ENCODE data around the gene PTPRM. TPM values are rescaled to one million over a fixed set of nuclear protein-coding genes. Genes with fewer than 3 reads are reported as not detected.

The PTPRM gene
- total RNA-seq, 4 donors from 2014 or later: 22.5 to 92.5 (median 39.2) TPM

DNA sequence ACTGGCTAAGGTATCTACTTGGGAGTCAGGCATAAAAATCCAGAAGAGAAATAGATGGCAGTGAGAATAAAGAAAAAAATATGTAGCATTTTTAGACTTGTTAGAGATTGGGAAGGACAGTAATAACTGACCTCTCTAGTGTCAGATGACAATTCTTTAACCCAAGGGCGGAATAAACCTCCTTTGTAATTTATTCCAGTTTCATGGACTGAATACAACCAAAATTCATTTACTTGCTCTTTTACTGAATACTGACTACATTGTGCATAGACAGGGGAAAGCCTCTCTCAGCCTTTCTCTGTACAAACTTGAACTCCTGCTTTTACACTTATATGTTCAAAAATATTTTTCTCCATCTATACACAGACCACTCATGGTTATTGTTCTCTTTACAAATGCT, 566.8 kb downstream of the PTPRM start:
- no peak overlapping the region for H3K27ac ChIP-seq
- WGBS, 2 donors (ENCODE audit: low coverage in 1 of 2): 78 to 88% methylated on average over 1 of the region's 1 CpG
- in situ Hi-C loops (cut with MboI; ENCODE audit: low pct_ligation_motif_present in 1 of 4, low pct_unique_long_range_greater_than_20kb in 1 of 4, low sequenced_read_pairs in 3 of 4) (no loop called here), intact Hi-C loops (cut with DNase I; ENCODE audit: low total_unique reads) (loop anchor here (1.0 kb wide), 1 partner anchor 22 kb away; no protein-coding TSS in a partner anchor)
- H3K27me3 ChIP-seq: no peaks in the 10 kb centered on the region
- H3K4me3 ChIP-seq: no peak overlapping the region
- no peaks in the 10 kb centered on the region for H3K36me3 ChIP-seq
- TF ChIP-seq EP300 (IDR thresholded peaks at IDR 0.05; ENCODE audit: low read depth): no peak
- TF ChIP-seq, protein P1, sequence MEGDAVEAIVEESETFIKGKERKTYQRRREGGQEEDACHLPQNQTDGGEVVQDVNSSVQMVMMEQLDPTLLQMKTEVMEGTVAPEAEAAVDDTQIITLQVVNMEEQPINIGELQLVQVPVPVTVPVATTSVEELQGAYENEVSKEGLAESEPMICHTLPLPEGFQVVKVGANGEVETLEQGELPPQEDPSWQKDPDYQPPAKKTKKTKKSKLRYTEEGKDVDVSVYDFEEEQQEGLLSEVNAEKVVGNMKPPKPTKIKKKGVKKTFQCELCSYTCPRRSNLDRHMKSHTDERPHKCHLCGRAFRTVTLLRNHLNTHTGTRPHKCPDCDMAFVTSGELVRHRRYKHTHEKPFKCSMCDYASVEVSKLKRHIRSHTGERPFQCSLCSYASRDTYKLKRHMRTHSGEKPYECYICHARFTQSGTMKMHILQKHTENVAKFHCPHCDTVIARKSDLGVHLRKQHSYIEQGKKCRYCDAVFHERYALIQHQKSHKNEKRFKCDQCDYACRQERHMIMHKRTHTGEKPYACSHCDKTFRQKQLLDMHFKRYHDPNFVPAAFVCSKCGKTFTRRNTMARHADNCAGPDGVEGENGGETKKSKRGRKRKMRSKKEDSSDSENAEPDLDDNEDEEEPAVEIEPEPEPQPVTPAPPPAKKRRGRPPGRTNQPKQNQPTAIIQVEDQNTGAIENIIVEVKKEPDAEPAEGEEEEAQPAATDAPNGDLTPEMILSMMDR (IDR thresholded peaks at IDR 0.05): no peak
- no peak for TF ChIP-seq POLR2AphosphoS5 (IDR thresholded peaks at IDR 0.05)
- no peaks in the 10 kb centered on the region for H3K9me3 ChIP-seq
- DNase-seq: no peak
- no peaks in the 10 kb centered on the region for H3K4me1 ChIP-seq

DNA sequence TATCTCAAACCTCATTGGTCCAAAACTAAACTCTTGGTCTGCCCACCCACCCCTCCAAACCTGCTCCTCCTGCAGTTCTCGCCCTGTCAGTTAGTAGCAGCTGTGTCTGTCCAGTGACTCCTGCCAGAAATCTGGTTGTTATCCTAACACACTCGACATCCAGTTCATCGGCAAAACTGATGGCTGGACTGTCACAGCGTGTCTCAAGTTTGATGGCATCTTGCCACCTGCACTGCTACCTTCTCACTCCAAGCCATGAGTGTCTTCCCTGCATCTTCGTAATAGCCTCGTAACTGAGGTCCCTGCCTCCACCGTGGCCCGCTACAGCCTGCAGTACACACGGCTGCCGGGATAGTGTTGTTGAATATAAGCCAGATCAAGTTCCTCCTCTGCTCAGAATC, 572.0 kb downstream of the PTPRM start:
- WGBS, 2 donors (ENCODE audit: low coverage in 1 of 2): 50 to 66% methylated on average over 9 to 10 of the region's 10 CpGs
- H3K27ac ChIP-seq: peak overlapping the region; percentile 34 to 60 (median 40)
- no peak for DNase-seq

DNA sequence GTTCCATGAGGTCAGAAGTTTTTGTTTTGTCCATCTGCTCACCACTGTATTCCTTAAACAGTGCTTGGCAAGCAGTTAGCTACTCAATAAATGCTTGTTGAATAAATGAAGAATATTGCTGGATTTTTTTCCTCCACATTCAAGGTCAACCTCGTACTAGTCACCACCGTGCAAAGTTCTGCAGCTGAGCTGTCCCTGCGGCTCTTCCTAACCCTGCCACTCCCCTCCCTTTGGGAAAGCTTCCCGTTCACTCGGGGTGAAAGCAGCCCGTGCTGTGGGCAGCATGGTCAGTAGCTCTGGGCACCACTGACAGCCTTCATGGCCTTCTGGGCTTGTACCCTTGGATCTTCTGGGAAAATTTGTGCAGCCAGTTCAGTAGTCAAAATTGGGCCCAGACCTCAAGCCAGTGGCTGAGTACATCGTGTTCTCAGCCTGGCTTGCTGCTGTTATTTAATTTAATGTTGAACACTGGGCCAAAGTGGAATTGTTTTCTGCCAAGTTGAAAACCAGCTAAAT, 572.8 kb downstream of the PTPRM start:
- H3K4me3 ChIP-seq: no peak overlapping the region
- no peaks in the 10 kb centered on the region for H3K27me3 ChIP-seq
- peak in 1 of 3 donors; percentile 35 for TF ChIP-seq POLR2AphosphoS5 (IDR thresholded peaks at IDR 0.05)
- no peak for TF ChIP-seq EP300 (IDR thresholded peaks at IDR 0.05; ENCODE audit: low read depth)
- no peaks in the 10 kb centered on the region for H3K9me3 ChIP-seq
- no peaks in the 10 kb centered on the region for H3K36me3 ChIP-seq
- WGBS, 2 donors (ENCODE audit: low coverage in 1 of 2): 47 to 76% methylated on average over 3 to 7 of the region's 7 CpGs
- H3K27ac ChIP-seq: peak overlapping the region; percentile 34 to 60 (median 40)
- intact Hi-C loops (cut with DNase I; ENCODE audit: low total_unique reads) (no loop called here), in situ Hi-C loops (cut with MboI; ENCODE audit: low pct_ligation_motif_present in 1 of 4, low pct_unique_long_range_greater_than_20kb in 1 of 4, low sequenced_read_pairs in 3 of 4) (no loop called here)
- H3K4me1 ChIP-seq: peaks cover 0 to 12% (median 2%) of the 10 kb centered on the region in 4 donors
- no peak for DNase-seq

More for the DNA sequence above, 572.0 kb downstream of the PTPRM start:
- in situ Hi-C loops (cut with MboI; ENCODE audit: low pct_ligation_motif_present in 1 of 4, low pct_unique_long_range_greater_than_20kb in 1 of 4, low sequenced_read_pairs in 3 of 4) (no loop called here), intact Hi-C loops (cut with DNase I; ENCODE audit: low total_unique reads) (no loop called here)
- Histone ChIP-seq H3K9me3 (no peaks in the 10 kb centered on the region), H3K4me1 (peaks cover 0 to 12% (median 2%) of the 10 kb centered on the region in 4 donors), H3K27me3 (no peaks in the 10 kb centered on the region), H3K4me3 (no peak overlapping the region), H3K36me3 (no peaks in the 10 kb centered on the region)
- no peak for TF ChIP-seq EP300 (IDR thresholded peaks at IDR 0.05; ENCODE audit: low read depth)
- TF ChIP-seq, protein P1 (IDR thresholded peaks at IDR 0.05): no peak
- no peak for TF ChIP-seq POLR2AphosphoS5 (IDR thresholded peaks at IDR 0.05)
- TF ChIP-seq POLR2A (IDR thresholded peaks at IDR 0.05): no peak

DNA sequence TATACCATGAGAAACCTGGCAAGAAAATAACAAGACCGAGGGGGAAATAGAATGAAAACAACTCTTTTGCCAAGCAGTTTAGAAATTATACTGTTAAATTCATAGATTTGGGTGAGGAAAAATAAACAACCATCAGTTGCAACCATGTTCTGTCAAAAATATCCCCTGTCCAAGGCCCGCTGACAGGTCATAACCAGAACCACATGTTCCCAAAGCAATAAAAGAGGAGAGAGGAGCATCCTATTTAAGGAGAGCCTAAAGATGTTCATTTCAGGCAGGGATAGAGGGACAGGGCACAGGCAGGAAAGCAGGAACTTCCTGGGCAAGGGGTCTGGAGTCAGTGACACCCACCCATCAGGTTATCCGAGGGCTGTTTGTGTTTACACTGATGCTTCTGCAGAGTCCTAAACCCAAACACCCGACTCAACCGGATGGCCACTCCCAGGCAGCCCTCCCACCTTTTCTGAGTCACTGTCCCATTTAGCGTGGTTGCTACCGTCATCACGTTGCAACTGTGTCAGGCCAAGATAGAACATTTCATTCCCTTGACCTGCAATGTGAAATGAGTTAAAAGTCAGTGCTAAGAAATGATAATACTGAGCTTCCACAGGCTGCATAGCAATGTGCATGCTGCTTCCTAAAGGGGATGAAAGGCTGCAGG, 573.9 kb downstream of the PTPRM start:
- Histone ChIP-seq H3K27ac (peak overlapping the region; percentile 4 to 44 (median 32)), H3K4me1 (peaks cover 0 to 12% (median 2%) of the 10 kb centered on the region in 4 donors)
- in situ Hi-C loops (cut with MboI; ENCODE audit: low pct_ligation_motif_present in 1 of 4, low pct_unique_long_range_greater_than_20kb in 1 of 4, low sequenced_read_pairs in 3 of 4): no loop called here

DNA sequence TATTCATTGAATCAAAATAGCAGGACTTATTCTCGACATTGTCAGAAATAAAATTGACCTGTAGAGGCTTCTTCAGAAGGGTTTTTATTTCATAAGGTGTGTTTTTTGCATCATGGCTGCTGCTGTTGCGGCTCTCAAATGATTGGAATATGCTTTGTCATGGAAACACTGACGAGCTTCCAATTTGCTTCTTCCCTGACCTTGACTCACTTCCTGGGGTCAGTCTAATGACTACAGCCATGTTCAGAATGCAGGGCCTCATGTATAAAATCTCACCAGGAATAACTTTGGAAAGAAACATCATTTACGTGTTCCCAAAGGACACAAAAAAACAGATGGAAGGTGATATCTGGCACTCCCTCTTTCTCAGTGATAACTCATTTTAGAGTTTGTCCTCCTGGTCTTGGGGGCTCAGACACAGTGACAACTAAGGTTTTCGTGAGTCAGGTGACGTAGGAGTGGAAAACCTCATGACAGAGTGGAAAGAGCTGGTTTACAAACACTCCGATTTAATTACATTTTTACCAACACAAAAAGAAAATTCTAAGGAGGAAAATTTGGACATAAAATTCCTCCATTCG, 575.1 kb downstream of the PTPRM start:
- intact Hi-C loops (cut with DNase I; ENCODE audit: low total_unique reads): no loop called here
- Histone ChIP-seq H3K27ac (no peak overlapping the region), H3K36me3 (no peaks in the 10 kb centered on the region), H3K4me1 (peaks cover 0 to 12% (median 2%) of the 10 kb centered on the region in 4 donors), H3K4me3 (no peak overlapping the region), H3K9me3 (no peaks in the 10 kb centered on the region), H3K27me3 (no peaks in the 10 kb centered on the region)
- in situ Hi-C loops (cut with MboI; ENCODE audit: low pct_ligation_motif_present in 1 of 4, low pct_unique_long_range_greater_than_20kb in 1 of 4, low sequenced_read_pairs in 3 of 4): no loop called here
- TF ChIP-seq, protein P1 (IDR thresholded peaks at IDR 0.05): no peak
- TF ChIP-seq EP300 (IDR thresholded peaks at IDR 0.05; ENCODE audit: low read depth) (no peak), POLR2AphosphoS5 (IDR thresholded peaks at IDR 0.05) (no peak), POLR2A (IDR thresholded peaks at IDR 0.05) (no peak)
- no peak for DNase-seq
- WGBS, 2 donors (ENCODE audit: low coverage in 1 of 2): 73 to 75% methylated on average over 8 of the region's 8 CpGs

More for the DNA sequence above, 573.9 kb downstream of the PTPRM start:
- TF ChIP-seq POLR2A (IDR thresholded peaks at IDR 0.05): no peak
- TF ChIP-seq POLR2AphosphoS5 (IDR thresholded peaks at IDR 0.05): peak in 1 of 3 donors; percentile 15
- no peaks in the 10 kb centered on the region for H3K27me3 ChIP-seq
- WGBS, 2 donors (ENCODE audit: low coverage in 1 of 2): 69 to 70% methylated on average over 3 to 8 of the region's 8 CpGs
- H3K36me3 ChIP-seq: no peaks in the 10 kb centered on the region
- intact Hi-C loops (cut with DNase I; ENCODE audit: low total_unique reads): no loop called here
- no peaks in the 10 kb centered on the region for H3K9me3 ChIP-seq
- H3K4me3 ChIP-seq: no peak overlapping the region
- peak; percentile 10 for DNase-seq
